Activated CD4-positive, alpha-beta memory T cell treated with anti-CD3 and anti-CD28 coated beads, Interleukin-2, amount 10 ng/mL, durations not matched to agents 7 days and 5 days (primary cell): ENCODE measurements around the gene THADA. TPM values are rescaled to one million over a fixed set of nuclear protein-coding genes. Genes with fewer than 3 reads are reported as not detected.

Experiments used
- CTCF ChIA-PET: fragments of 350-600 bp; sonication (Branson Sonifier 250); formaldehyde crosslinking; loops from one replicate; lab custom pipeline; 2021; ENCODE audit warnings: antibody characterized with exemption, inconsistent platforms; lab: Charles Lee
- POLR2A ChIA-PET: fragments of 350-600 bp; sonication (Branson Sonifier 250); formaldehyde crosslinking; loops from one replicate; lab custom pipeline; 2021; ENCODE audit warnings: antibody characterized with exemption; lab: Charles Lee
- DNase-seq: peaks from one replicate; pipeline ENCODE4 v3.0.0-alpha.2; 2020
- H3K27ac Mint-ChIP-seq: one replicate; pipeline ENCODE4 v1.8.0; 2021; ENCODE audit warnings: mild to moderate bottlenecking, mixed read lengths
- H3K27me3 Mint-ChIP-seq: one replicate; pipeline ENCODE4 v1.8.0; 2021; ENCODE audit warnings: mixed read lengths
- H3K36me3 Mint-ChIP-seq: one replicate; pipeline ENCODE4 v1.8.0; 2021; ENCODE audit warnings: low read depth, mixed read lengths
- H3K4me1 Mint-ChIP-seq: one replicate; pipeline ENCODE4 v1.8.0; 2021; ENCODE audit warnings: mixed read lengths
- H3K4me3 Mint-ChIP-seq: one replicate; pipeline ENCODE4 v1.8.0; 2021; ENCODE audit warnings: mild to moderate bottlenecking, mixed read lengths
- H3K9me3 Mint-ChIP-seq: one replicate; pipeline ENCODE4 v1.8.0; 2021; ENCODE audit warnings: mixed read lengths
- total RNA-seq, 2 experiments: library from RNA; stranded (reverse); gene quantifications; one replicate each; pipeline ENCODE4 v1.2.3, GENCODE V29; 2021

The THADA gene
- total RNA-seq, 2 experiments from 2014 or later: 21.6 to 25.8 TPM

GRCh38 chr2:43464590-43464989, 131.2 kb downstream of the THADA start:
- H3K36me3 Mint-ChIP-seq: peaks cover 12% of the 10 kb centered on the region
- H3K4me1 Mint-ChIP-seq: peaks cover 10% of the 10 kb centered on the region
- ChIA-PET CTCF (interaction anchor here (1.7 kb wide), 1 partner anchor 235 kb away, joined by 6 read pairs; no protein-coding TSS in a partner anchor), POLR2A (no interaction called here)
- no peaks in the 10 kb centered on the region for H3K9me3 Mint-ChIP-seq
- no peak overlapping the region for H3K4me3 Mint-ChIP-seq
- no peak overlapping the region for H3K27ac Mint-ChIP-seq
- no peaks in the 10 kb centered on the region for H3K27me3 Mint-ChIP-seq
- DNase-seq: no peak

- H3K4me1 Mint-ChIP-seq: peaks cover 16% of the 10 kb centered on the region
- H3K36me3 Mint-ChIP-seq: peaks cover 12% of the 10 kb centered on the region
- ChIA-PET CTCF (no interaction called here), POLR2A (no interaction called here)
- no peaks in the 10 kb centered on the region for H3K27me3 Mint-ChIP-seq
- no peak for DNase-seq
- H3K9me3 Mint-ChIP-seq: no peaks in the 10 kb centered on the region
- H3K4me3 Mint-ChIP-seq: no peak overlapping the region
- H3K27ac Mint-ChIP-seq: no peak overlapping the region
Observed at GRCh38 chr2:43462866-43463641, 132.8 kb downstream of the THADA start.

- Mint-ChIP-seq H3K27ac (no peak overlapping the region), H3K9me3 (no peaks in the 10 kb centered on the region), H3K27me3 (no peaks in the 10 kb centered on the region), H3K4me1 (peaks cover 22% of the 10 kb centered on the region), H3K4me3 (no peak overlapping the region), H3K36me3 (peaks cover 12% of the 10 kb centered on the region)
- CTCF ChIA-PET: no interaction called here
- no peak for DNase-seq
- POLR2A ChIA-PET: interaction anchor here (1.4 kb wide), 1 partner anchor 19 kb away, joined by 3 read pairs; no protein-coding TSS in a partner anchor
Observed at GRCh38 chr2:43461453-43462073, 134.3 kb downstream of the THADA start.

- Mint-ChIP-seq H3K27ac (no peak overlapping the region), H3K36me3 (peaks cover 4% of the 10 kb centered on the region), H3K4me1 (peaks cover 30% of the 10 kb centered on the region), H3K4me3 (no peak overlapping the region), H3K27me3 (no peaks in the 10 kb centered on the region), H3K9me3 (no peaks in the 10 kb centered on the region)
- no peak for DNase-seq
- ChIA-PET CTCF (interaction anchor here (0.6 kb wide), 2 partner anchors 25 to 80 kb away, joined by 3 read pairs; no protein-coding TSS in a partner anchor), POLR2A (interaction anchor here (1.4 kb wide), 1 partner anchor 20 kb away, joined by 3 read pairs; no protein-coding TSS in a partner anchor)
Observed at GRCh38 chr2:43460611-43461365, 135.1 kb downstream of the THADA start.

GRCh38 chr2:43460174-43460546, 135.7 kb downstream of the THADA start:
- CTCF ChIA-PET: interaction anchor here (0.6 kb wide), 2 partner anchors 24 to 79 kb away, joined by 3 read pairs; no protein-coding TSS in a partner anchor
- Mint-ChIP-seq H3K27me3 (no peaks in the 10 kb centered on the region), H3K4me1 (peaks cover 36% of the 10 kb centered on the region), H3K36me3 (peaks cover 3% of the 10 kb centered on the region), H3K4me3 (no peak overlapping the region), H3K9me3 (no peaks in the 10 kb centered on the region), H3K27ac (no peak overlapping the region)
- POLR2A ChIA-PET: no interaction called here
- no peak for DNase-seq

- POLR2A ChIA-PET: no interaction called here
- Mint-ChIP-seq H3K36me3 (peaks cover 7% of the 10 kb centered on the region), H3K4me1 (peaks cover 40% of the 10 kb centered on the region), H3K27ac (no peak overlapping the region), H3K27me3 (no peaks in the 10 kb centered on the region), H3K4me3 (no peak overlapping the region), H3K9me3 (no peaks in the 10 kb centered on the region)
- CTCF ChIA-PET: no interaction called here
- DNase-seq: no peak
Observed at GRCh38 chr2:43459446-43460173, 136.2 kb downstream of the THADA start.

- H3K36me3 Mint-ChIP-seq: peaks cover 7% of the 10 kb centered on the region
- CTCF ChIA-PET: no interaction called here
- peaks cover 40% of the 10 kb centered on the region for H3K4me1 Mint-ChIP-seq
- no peak for DNase-seq
- no peak overlapping the region for H3K4me3 Mint-ChIP-seq
- no peaks in the 10 kb centered on the region for H3K9me3 Mint-ChIP-seq
- no peaks in the 10 kb centered on the region for H3K27me3 Mint-ChIP-seq
- no peak overlapping the region for H3K27ac Mint-ChIP-seq
- POLR2A ChIA-PET: no interaction called here
Observed at GRCh38 chr2:43458014-43458628, 137.7 kb downstream of the THADA start.

- H3K27me3 Mint-ChIP-seq: no peaks in the 10 kb centered on the region
- POLR2A ChIA-PET: no interaction called here
- H3K27ac Mint-ChIP-seq: no peak overlapping the region
- no peak overlapping the region for H3K4me3 Mint-ChIP-seq
- H3K4me1 Mint-ChIP-seq: peaks cover 46% of the 10 kb centered on the region
- H3K36me3 Mint-ChIP-seq: peaks cover 17% of the 10 kb centered on the region
- CTCF ChIA-PET: interaction anchor here (0.8 to 1.0 kb wide), 2 partner anchors 29 to 31 kb away, joined by 3 read pairs; no protein-coding TSS in a partner anchor
- no peak for DNase-seq
- H3K9me3 Mint-ChIP-seq: peaks cover 4% of the 10 kb centered on the region
Observed at GRCh38 chr2:43455731-43456642, 139.9 kb downstream of the THADA start.

GRCh38 chr2:43455296-43455695, 140.5 kb downstream of the THADA start:
- Mint-ChIP-seq H3K4me1 (peaks cover 42% of the 10 kb centered on the region), H3K27me3 (no peaks in the 10 kb centered on the region), H3K4me3 (no peak overlapping the region), H3K27ac (no peak overlapping the region), H3K36me3 (peaks cover 20% of the 10 kb centered on the region), H3K9me3 (peaks cover 4% of the 10 kb centered on the region)
- ChIA-PET CTCF (interaction anchor here (1.0 kb wide), 1 partner anchor 29 kb away, joined by 3 read pairs; no protein-coding TSS in a partner anchor), POLR2A (no interaction called here)
- no peak for DNase-seq

GRCh38 chr2:43454791-43455190, 141.0 kb downstream of the THADA start:
- Mint-ChIP-seq H3K4me1 (peaks cover 42% of the 10 kb centered on the region), H3K27ac (no peak overlapping the region), H3K9me3 (peaks cover 4% of the 10 kb centered on the region), H3K4me3 (no peak overlapping the region), H3K27me3 (no peaks in the 10 kb centered on the region), H3K36me3 (peaks cover 22% of the 10 kb centered on the region)
- DNase-seq: no peak
- ChIA-PET CTCF (interaction anchor here (0.6 kb wide), 1 partner anchor 1241 kb away, joined by 3 read pairs; no protein-coding TSS in a partner anchor), POLR2A (no interaction called here)
